SK-N-MC (cell line): ENCODE measurements around the gene ITGB3.
"Not testable (repeated sequence)": the region's sequence is repeated elsewhere in the genome, so short reads cannot be mapped to it uniquely, and the experiment has no call there.

Source experiments
- DNase-seq: peaks from one replicate; pipeline ENCODE4 v3.0.0-alpha.2; 2011; ENCODE audit warnings: low read depth, low spot score
- H3K27ac ChIP-seq: fragments of 200-600 bp; sonication (generic); 2 replicates; pipeline ENCODE4 v1.5.1; 2016; ENCODE audit warnings: mixed run types
- H3K36me3 ChIP-seq: fragments of 200-600 bp; sonication (generic); 2 replicates; pipeline ENCODE4 v1.6.1; 2017; ENCODE audit warnings: antibody characterized with exemption, low read length, mixed read lengths; ENCODE audit not compliant: insufficient read depth
- H3K4me3 ChIP-seq: fragments of 200-600 bp; sonication (generic); 2 replicates; pipeline ENCODE4 v1.5.1; 2016
- H3K9ac ChIP-seq: fragments of 200-600 bp; sonication (generic); 2 replicates; pipeline ENCODE4 v1.8.0; 2017; ENCODE audit warnings: mixed run types, mixed read lengths; ENCODE audit not compliant: insufficient read length
- H3K9me3 ChIP-seq: fragments of 200-600 bp; sonication (generic); 2 replicates; pipeline ENCODE4 v1.6.1; 2017; ENCODE audit warnings: low read depth, mild to moderate bottlenecking, antibody characterized with exemption, low read length, moderate library complexity, mixed read lengths
- EZH2 ChIP-seq: fragments of 200-600 bp; sonication (generic); IDR thresholded peaks from one replicate; pipeline ENCODE4 v1.6.1; 2017; ENCODE audit warnings: antibody characterized with exemption
- FOXP2 ChIP-seq: optimal IDR thresholded peaks from 2 replicates; pipeline ENCODE3; 2011; ENCODE audit warnings: mild to moderate bottlenecking, moderate library complexity; ENCODE audit not compliant: insufficient read depth; ENCODE audit errors: extremely low read length, control extremely low read depth
- POLR2AphosphoS5 ChIP-seq: IDR thresholded peaks from 2 replicates; pipeline ENCODE4 v1.6.1; 2012; ENCODE audit warnings: mild to moderate bottlenecking, low read depth, low read length, borderline replicate concordance

The ITGB3 gene

DNA sequence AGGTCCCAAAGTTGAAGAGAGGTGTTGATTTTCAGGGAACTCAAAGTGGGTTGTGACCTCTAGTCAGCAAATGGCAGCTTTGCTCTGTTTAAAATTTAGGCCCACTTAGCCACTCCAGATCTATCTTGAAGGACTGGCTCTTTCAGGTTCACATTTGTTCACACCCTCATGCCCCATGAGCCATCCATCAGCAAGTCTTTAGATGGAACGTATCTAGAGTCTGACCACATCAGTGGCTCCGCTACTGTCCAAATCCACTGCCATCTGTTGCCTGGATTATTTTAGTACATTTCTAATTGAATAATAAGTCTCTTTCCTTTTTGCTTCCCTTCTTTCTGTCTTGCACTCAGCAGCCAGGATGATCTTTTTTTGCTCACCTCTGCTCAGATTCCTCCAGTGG lies 10.5 kb downstream of the ITGB3 start:
- TF ChIP-seq POLR2AphosphoS5 (no peak), FOXP2 (no peak), EZH2 (no peak)
- no peak overlapping the region for H3K9ac ChIP-seq
- no peak overlapping the region for H3K27ac ChIP-seq
- no peaks in the 10 kb centered on the region for H3K9me3 ChIP-seq
- H3K36me3 ChIP-seq, result no peaks in the 10 kb centered on the region
- no peak for DNase-seq
- no peak overlapping the region for H3K4me3 ChIP-seq

DNA sequence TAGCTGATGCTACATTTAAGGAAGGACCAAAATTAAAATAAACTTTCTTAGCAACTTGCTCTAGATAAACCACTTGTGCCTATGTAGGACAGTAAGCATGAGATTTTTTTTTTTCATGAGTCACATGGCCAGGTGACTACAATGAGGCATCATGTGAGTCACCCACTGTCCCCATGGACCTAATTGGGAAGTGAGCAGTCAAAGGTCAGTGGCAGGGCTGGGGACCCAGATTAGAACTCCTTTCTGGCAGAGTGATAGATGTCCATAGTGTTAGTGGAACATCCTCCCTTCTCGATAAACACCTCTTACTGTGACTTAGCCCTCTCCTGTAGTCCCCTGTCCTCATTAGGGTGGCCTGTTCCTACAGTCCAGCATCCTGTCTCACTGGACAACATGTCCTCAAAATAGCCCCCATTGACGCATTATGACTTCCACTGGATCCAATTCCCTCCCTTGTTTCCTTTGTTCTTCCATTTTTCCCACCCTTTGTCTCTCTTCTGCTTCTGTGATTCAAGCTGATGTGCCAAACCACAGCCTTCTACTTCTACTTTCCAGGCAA lies 12.4 kb downstream of the ITGB3 start:
- no peak overlapping the region for H3K27ac ChIP-seq
- no peaks in the 10 kb centered on the region for H3K36me3 ChIP-seq
- no peak overlapping the region for H3K4me3 ChIP-seq
- no peak overlapping the region for H3K9ac ChIP-seq
- H3K9me3 ChIP-seq, result no peaks in the 10 kb centered on the region
- no peak for DNase-seq
- TF ChIP-seq EZH2 (no peak), FOXP2 (no peak), POLR2AphosphoS5 (no peak)

DNA sequence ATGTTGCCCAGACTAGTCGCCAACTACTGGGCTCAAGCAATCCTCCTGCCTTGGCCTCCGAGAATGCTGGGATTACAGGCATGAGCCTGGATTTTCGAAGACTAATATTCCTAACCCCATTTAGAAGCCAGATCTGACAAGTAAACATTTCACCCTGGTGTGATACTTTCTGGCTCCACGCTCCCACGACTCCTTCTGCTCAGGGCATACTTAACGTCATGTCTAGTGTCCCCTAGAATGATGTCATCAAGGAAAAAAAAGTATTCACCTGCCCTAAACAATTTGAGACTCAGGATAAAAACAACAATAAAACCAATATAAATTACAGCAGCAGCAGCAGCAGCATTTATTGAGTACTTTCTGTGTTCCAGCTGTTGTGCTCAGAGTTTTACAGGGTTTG lies 13.2 kb downstream of the ITGB3 start:
- TF ChIP-seq FOXP2 (no peak), POLR2AphosphoS5 (no peak), EZH2 (no peak)
- DNase-seq, result no peak
- Histone ChIP-seq H3K36me3 (no peaks in the 10 kb centered on the region), H3K9ac (no peak overlapping the region), H3K4me3 (no peak overlapping the region), H3K9me3 (no peaks in the 10 kb centered on the region), H3K27ac (no peak overlapping the region)

DNA sequence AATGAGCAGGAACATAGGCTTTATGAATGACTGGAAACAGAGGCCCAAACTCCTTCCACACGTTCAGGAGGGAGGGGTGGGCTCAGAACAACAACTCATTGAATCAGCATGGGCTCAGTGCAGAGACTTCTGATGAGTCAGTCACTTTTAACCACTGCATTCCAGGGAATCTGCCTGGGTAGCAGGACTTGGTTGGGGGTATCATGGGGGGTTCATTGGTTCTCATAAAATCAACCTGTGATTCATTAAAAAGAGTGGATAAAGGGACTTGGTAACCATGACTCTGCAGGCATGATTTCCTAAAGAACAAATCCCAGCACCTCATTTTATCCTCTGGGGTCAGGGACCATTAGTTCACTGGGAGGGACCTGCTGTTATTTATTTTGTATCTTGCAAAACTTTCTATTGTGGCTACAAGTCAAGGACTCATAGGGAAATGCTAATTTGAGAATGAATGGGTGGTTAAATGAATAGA lies 13.8 kb downstream of the ITGB3 start:
- TF ChIP-seq FOXP2 (no peak), EZH2 (no peak), POLR2AphosphoS5 (no peak)
- Histone ChIP-seq H3K27ac (no peak overlapping the region), H3K4me3 (no peak overlapping the region), H3K9me3 (no peaks in the 10 kb centered on the region), H3K36me3 (no peaks in the 10 kb centered on the region), H3K9ac (no peak overlapping the region)
- DNase-seq, result no peak

DNA sequence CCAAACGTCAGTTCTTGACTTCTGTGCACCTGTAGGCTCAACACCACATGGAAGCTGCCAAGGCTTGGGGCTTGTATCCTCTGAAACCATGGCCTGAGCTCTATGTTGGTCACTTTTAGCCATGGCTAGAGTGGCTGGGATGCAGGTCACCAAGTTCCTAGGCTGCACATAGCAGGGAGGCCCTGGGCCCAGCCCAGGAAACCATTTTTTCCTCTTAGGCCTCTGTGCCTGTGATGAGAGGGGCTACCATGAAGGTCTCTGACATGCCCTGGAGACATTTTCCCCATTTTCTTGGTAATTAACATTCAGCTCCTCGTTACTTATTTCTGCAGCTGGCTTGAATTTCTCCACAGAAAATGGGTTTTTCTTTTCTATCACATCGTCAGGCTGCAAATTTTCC lies 15.3 kb downstream of the ITGB3 start:
- H3K36me3 ChIP-seq, H3K4me3 ChIP-seq, H3K9ac ChIP-seq, DNase-seq, H3K27ac ChIP-seq, H3K9me3 ChIP-seq: not testable (repeated sequence)

DNA sequence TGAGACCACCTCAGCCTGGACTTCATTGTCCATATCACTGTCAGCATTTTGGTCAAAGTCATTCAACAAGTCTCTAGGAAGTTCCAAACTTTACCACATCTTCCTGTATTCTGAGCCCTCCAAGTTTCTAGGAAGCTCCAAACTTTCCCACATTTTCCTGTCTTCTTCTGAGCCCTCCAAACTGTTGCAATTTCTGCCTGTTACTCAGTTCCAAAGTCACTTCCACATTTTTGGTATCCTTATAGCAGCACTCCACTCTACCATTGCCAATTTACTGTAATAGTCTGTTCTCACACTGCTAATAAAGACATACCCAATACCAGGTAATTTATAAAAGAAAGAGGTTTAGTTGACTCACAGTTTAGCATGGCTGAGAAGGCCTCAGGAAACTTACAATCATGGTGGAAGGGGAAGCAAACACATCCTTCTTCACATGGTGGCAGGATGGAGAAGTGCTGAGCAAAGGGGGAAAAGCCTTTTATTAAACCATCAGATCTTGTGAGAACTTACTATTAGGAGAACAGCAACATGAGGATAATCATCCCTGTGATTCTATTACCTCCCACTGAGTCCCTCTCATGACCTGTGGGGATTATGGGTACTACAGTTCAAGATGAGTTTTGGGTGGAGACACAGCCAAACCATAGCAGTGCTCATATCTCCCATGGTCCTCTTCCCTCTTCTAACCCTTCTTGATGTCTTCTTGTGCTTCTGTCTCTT lies 16.1 kb downstream of the ITGB3 start:
- not testable (repeated sequence) for H3K9me3 ChIP-seq, H3K4me3 ChIP-seq, H3K27ac ChIP-seq, DNase-seq, H3K36me3 ChIP-seq, H3K9ac ChIP-seq

DNA sequence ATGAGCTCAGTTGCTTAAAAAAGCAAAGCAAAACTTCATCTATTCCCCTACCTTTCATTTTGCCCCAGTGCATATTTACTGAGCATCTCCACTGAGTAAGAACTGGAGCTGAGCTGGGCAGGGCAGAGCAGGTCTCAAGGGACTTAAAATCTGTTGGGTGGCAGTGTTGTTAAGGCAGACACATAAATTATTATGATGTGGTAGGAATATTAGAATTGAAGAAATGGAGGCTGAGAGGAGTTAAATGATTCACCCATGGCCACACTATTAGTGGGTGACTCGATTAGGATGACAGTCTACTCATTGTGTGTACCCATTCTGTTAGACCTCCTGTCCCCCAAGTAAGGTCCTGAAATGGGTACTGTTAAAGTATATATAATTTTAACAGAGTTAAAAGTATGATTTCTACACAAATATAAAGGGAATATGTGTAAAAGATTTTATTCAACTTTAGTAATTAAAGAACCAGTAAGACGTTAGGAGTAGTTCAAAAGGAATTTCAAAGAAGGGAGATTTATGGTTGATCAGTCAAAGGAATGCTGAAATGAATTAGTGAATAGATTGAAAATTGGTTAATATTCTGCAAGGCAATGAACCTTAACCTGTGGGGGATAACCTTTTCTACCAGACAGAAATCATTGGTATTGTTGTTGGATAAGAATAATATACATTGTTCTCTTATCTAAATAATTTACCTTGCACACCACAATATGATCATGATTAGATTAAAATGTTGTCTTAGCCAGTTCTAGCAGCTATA lies 17.5 kb downstream of the ITGB3 start:
- no peaks in the 10 kb centered on the region for H3K36me3 ChIP-seq

DNA sequence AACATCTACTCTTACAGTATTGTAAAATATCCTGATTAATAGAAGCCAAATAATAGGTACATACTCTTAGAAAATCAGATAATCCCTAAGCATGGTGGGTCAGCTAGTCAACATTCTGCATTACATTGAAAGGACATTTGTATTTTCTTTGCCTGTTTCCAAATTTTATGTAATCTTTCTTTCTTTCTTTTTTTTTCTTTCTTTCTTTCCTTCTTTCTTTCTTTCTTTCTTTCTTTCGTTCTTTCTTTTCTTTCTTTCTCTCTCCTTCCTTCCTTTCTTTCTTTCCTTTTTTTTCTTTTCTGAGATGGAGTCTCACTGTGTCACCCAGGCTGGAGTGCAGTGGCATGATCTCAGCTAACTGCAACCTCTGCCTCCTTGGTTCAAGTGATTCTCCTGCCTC lies 18.9 kb downstream of the ITGB3 start:
- H3K9ac ChIP-seq, result no peak overlapping the region
- no peaks in the 10 kb centered on the region for H3K9me3 ChIP-seq
- H3K36me3 ChIP-seq, result no peaks in the 10 kb centered on the region
- no peak overlapping the region for H3K27ac ChIP-seq
- H3K4me3 ChIP-seq, result no peak overlapping the region
- TF ChIP-seq FOXP2 (no peak), POLR2AphosphoS5 (no peak), EZH2 (no peak)
- no peak for DNase-seq

More for the DNA sequence above, 17.5 kb downstream of the ITGB3 start:
- H3K4me3 ChIP-seq, result no peak overlapping the region
- no peak overlapping the region for H3K9ac ChIP-seq
- TF ChIP-seq POLR2AphosphoS5, result no peak
- TF ChIP-seq FOXP2, result no peak
- TF ChIP-seq EZH2, result no peak
- no peak for DNase-seq
- no peaks in the 10 kb centered on the region for H3K9me3 ChIP-seq
- no peak overlapping the region for H3K27ac ChIP-seq
